GM18909 (cell line): Measurements from ENCODE around the gene SQSTM1.
"Not testable (repeated sequence)": the region's sequence is repeated elsewhere in the genome, so short reads cannot be mapped to it uniquely, and the experiment has no call there.

Experiments used
- ATAC-seq: cut with Tn5 transposase; IDR thresholded peaks from one replicate; pipeline ENCODE4 v1.9.1; 2021; ENCODE audit warnings: mild to moderate bottlenecking; ENCODE audit not compliant: unreplicated experiment, poor library complexity

Gene SQSTM1

DNA sequence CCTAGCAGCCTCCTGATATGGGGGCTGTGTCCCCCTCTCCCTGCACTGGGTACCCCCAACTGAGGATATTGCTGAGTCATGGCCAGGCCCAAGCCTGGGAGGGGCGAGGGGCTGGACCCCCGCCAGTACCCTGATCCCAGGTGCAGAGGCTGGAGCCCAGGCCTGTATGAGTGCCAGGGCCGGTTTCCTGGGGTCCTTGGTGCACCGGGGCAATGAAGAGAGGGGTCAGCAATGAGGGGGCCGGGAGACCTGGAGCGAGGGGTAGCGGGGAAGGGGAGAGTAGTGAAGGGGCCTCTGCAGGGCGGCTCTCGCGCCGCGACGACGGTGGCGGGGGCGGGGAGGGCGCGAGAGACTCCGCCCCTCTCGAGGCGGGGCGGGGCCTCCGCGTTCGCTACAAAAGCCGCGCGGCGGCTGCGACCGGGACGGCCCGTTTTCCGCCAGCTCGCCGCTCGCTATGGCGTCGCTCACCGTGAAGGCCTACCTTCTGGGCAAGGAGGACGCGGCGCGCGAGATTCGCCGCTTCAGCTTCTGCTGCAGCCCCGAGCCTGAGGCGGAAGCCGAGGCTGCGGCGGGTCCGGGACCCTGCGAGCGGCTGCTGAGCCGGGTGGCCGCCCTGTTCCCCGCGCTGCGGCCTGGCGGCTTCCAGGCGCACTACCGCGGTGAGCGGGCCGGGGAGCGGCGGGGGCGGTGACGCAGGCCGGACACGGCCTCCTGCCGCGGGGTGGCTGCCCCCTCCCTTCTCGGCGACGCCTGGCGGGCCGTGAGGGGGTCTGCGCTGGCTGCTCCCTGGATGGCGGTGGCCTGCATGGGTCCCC lies at the start of gene SQSTM1:
TSS of gene SQSTM1 (plus strand) at position 423 of the 815 bp plus-strand sequence. CDS start at position 455, 32 bp downstream.
- peak; percentile 48 for ATAC-seq

DNA sequence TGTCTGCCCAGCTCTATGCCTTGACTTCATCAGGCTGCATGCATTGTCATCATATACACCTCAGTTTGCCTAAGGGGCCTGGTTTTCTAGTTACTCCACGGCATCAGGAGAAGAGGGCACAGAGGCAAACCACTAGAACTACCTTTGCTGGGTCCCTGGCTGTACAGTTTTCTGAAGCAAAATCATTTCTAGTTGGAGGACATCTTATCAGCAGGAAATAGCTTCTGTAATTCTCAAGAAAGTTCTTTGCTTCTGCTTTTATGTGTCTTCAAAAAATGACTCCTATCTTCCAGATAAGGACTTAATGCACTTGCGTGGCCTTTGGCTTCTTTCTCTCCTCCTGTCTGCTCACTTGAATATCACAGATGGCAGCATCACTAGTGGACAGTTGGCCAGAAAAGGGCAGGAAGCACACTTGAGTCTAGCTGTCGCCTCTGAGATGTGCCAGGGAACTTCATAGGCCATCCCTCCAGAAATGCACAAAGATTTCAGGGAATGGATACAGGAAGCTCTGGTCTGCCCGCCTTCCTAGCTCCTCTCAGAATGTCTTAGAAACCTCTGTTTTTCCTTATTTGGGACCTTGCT lies 49.3 kb upstream of the SQSTM1 start:
- ATAC-seq = no peak

DNA sequence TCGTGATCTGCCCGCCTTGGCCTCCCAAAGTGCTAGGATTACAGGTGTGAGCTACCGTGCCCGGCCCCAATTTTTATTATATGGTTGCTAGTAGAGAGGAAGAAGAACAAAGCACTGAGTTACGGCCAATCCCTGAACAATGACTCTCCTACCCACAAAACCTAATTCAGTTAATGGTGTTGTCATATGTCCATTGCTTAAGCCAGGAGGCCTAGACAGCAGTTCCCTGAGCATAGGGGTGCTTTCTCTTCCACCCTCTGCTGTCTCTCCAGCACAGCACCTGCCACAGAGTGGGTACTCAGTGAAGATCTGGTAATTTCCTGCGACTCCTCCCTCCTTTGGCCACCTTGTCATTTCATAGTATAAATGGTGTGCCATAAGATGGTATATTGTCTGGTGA lies 48.4 kb upstream of the SQSTM1 start:
- no peak for ATAC-seq

DNA sequence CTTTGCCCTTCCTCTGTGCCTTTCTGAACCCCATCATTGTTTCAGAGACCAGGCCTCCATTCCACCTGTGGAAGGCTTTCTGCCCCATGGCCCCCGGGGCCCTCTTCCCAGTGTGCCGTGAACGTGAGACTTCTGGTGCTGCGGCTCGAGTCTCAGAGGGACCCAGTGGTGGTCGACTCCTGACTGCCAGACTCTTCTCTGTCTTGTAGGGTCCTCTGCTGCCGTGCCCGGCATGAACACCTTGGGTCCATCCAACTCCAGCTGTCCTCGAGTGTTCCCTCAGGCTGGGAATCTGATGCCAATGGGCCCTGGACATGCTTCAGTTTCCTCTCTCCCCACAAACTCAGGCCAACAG lies 47.0 kb upstream of the SQSTM1 start:
- no peak for ATAC-seq

DNA sequence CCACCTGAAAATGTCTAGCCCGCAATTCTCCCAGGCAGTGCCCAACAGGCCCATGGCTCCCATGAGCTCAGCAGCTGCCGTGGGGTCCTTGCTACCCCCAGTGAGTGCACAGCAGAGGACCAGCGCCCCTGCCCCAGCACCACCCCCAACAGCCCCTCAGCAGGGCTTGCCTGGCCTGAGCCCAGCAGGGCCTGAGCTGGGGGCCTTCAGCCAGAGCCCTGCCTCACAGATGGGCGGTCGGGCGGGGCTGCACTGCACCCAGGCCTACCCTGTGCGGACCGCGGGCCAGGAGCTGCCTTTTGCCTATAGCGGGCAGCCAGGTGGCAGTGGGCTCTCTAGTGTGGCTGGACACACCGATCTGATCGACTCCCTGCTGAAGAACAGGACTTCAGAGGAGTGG lies 46.3 kb upstream of the SQSTM1 start:
- no peak for ATAC-seq

DNA sequence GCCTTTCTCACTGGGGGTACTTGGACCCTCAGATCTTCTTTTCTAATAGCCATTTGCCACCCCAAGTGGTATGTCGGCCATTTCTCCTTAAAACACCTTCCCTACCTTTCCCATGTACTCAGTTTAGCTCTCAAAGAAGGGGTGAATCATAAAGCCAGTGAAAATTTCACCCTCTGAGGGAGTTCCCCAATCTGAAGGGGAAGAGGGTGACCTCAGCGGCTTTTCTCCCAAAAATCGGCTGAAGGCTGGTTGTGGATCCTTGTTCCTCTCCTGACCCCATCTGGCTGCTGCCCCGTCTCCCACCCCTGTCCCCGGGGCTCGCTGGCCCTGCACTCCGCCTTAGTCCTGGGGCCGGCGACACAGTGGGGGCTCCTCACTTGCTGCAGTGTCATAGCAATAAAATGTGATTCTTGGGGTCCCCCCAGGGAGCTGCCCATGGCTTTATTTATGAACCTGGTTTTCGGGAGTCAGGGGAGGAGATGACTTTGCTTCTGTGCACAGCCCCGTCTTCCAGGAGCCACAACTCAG lies 44.2 kb upstream of the SQSTM1 start:
- no peak for ATAC-seq

DNA sequence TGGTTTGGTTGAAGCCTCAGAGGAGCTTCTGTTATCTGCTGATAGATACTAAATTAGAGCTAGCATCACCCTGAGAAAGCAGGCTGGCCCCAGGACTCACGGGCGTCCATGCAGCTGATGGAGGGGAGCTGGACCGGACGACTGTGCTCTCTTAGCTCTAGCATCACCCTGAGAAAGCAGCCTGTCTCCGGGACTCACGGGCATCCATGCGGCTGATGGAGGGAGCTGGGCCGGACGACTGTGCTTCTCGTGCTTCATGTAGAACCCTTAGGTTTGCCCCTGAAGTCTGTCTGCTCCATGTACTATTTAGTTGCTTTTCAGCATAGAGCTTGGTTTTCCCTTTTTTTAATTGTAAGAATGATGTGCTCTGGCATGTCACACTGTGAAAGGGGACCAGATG lies 43.2 kb upstream of the SQSTM1 start:
- no peak for ATAC-seq

DNA sequence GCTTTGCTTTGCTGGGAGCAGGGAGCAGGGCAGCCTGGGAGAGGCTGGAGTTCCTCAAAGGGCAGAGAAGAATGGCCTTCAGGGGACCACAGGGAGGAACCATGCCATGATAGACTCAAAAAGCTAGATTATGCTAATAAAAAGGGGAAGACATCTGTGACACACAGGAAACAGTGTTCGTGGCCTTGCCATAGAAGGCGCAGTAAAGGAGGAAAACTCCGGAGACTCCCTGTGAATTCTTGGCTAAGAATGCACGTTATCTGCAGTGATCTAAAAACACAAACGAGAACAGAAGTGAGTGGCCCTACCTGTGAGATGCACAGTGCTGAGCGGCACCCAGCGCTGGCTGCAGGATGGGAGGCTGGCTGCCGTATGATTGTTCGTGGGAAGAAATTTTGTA lies 42.8 kb upstream of the SQSTM1 start:
- no peak for ATAC-seq

DNA sequence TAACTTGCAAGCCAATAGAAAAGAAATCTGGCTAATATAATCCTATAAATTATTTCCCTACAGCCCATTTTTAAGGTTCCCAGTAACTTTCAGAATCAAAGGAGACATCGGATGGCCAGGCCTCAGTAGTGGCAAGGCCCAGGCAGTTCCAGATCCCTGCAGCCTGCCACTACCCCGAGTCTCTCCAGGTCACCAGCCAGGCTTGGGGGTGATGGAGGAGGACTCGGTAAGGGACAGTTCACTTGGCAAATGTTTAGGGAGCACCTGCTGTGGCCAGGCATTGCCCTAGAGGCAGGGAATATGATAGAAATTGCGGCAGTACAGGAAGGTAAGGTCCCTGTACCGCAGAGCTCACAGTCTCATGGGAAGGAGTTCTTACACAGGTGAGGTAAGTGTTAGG lies 42.1 kb upstream of the SQSTM1 start:
- ATAC-seq = no peak

DNA sequence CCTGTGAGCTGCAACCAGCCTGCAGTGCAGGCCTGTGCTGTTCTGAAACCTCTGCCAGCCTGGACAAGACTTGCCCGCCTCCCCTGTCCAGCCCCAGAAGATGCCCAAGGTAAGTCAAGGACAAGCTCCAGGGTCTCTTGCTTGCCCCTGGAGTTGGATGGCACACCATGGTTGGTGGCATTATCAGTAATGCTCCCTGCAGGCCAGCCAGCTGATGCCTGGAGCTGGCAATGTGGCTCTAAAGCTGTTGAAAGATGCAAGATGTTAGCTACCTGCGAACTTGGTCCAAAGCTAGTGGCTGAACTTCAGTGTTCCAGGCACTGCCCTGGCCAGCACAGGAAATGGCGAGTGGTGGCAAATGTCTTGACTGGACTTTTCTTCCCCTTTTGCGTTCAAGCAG lies 40.9 kb upstream of the SQSTM1 start:
- ATAC-seq = no peak

DNA sequence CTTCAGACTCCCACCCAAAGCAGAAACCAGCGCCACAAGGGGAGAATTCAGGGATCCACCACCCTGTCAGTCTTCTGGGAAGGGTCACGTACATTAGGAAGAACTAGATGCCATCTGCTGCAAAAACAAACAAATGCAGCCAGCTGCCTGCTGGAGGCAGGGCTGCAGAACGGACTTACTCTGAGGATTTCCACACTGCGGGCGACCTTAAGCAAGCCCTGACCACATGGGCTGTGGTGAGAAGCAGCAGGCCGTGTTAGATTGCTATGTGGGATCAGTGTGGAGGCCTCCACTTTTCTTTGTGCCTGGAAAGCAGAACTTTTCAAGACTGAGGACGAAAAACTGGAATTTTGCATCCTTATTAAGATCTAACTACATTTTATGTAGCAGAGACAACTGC lies 40.3 kb upstream of the SQSTM1 start:
- no peak for ATAC-seq

DNA sequence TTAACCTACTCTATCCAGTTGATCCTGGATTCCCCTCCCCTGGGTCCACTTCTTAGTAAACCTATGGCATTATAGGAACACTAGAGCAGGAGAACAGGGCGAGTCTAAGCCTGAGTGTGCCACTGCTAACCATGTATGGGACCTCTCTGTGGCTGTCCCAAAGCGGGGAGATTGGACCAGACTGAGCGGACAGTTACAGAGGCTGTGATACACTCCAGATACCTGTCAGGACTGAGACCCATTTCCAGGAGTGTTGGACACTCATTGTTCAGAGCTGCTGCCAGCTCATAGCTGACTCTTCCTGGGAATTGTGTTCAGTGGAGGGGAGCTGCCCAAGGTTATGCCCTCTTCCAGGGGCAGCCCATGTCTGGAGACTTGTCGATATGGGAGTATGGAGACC lies 38.9 kb upstream of the SQSTM1 start:
- no peak for ATAC-seq

DNA sequence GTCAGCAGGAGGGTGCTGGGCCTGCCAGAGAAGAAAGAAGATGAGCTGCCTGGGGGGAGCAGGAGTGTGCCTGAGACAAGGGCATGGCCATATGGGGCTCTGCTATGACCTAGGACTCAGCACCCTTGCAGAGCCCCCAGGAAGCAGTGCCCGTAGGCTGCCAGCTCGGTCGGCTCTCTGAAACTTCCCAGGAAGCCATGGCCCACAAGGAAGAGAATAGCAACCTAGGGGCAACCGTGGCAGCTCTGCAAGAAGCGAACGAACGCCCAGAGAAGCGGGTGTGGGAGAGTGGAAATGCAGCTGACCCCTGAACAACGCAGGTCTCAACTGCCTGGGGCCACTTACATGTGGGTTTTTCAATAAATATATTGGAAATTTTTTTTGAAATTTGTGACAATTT lies 37.6 kb upstream of the SQSTM1 start:
- ATAC-seq = no peak

DNA sequence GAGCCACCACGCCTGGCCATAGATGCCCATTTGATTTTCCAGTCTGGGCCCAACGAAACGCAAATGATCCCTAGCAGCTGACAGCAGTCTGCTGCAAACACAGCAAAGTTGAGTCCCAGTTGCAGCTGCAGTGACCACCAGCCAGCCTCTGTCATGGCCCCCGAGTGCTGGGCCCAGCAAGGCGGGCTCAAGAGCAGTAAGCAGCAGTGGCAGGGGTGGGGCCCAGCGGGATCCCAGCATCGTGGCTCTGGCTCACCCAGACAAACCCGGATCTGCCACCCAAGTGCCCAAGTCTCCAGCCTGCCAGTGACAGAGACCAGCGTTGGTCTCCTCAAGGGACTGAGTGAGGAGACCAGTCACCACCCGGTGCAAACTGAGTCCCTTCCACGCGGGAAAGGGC lies 33.8 kb upstream of the SQSTM1 start:
- ATAC-seq = no peak

DNA sequence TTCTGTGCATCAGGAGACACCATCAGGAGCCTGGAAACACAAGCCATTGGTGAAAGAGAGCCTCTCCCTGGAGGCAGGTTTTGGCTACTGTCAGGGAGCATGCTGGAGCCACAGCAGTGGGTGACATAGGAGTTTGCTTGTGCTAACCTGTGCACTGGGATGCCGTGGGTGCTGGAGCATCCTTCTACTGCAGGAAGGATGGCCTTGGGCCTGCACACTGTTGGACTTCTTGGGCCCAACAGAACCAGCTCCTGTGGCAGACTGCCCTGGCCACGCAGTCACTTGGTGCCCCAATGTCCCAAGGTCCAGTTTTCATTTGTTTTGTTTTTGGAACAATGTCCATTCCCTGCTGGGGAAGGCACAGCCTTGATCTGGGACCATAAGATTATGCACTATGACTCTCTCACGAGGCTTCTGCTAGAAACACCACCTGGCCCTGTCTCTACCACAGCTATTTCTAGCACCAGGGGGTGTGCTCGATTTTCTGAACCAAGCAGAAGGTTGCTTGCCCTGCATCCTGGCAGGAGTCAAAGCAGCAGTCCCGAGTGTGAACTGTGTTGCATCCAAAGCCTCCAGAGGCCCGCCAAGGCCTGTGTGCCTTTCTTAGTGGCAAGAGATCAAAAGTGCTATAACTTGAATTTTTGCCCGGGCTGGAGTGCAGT lies 32.4 kb upstream of the SQSTM1 start:
- no peak for ATAC-seq

DNA sequence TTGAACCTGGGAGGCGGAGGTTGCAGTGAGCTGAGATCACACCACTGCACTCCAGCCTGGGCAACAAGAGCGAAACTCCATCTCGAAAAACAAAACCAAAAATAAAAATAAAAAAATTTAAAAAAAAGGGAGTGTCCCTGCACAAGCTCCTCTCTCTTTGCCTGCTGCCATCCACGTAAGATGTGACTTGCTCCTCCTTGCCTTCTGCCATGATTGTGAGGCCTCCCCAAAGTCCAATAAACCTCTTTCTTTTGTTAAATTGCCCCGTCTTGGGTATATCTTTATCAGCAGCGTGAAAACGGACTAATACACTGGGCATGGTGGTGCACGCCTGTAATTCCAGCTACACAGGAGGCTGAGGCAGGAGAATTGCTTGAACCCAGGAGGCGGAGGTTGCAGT lies 31.4 kb upstream of the SQSTM1 start:
- ATAC-seq = not testable (repeated sequence)

DNA sequence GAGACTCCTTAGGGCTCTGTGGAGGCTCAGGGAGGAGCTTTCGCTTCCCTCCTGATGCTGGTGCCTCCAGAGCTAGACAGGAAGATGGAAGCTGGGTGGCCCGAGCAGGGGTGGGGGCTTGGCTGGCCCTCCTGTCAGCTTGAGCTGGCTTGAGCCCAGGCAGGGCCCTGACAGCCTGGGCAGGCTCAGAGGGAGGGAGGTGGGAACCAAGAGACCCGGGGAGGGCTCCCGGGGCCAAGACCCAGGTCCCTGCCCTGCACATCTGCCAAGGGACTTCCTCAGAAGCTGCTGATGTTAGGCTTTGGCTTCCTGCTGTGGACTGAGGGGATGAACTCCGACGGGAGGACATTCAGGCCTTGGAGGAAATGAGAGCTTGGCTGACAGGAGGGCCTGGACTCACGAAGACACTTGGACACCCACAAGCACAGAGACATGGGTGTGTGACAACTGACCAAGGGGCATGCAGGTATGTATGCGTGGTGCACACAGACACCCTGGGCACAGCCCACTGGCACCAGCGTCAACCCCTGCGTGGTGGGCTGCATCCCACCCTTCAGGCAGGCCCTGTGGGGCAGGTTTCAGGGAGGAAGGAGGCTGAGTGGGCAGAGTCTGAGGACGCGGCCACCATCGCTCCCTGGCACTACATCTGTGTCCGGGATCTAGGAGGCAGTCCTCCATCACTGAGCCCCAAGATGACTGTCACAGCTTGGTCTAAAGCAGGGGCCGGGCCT lies 28.7 kb upstream of the SQSTM1 start:
- ATAC-seq = no peak

DNA sequence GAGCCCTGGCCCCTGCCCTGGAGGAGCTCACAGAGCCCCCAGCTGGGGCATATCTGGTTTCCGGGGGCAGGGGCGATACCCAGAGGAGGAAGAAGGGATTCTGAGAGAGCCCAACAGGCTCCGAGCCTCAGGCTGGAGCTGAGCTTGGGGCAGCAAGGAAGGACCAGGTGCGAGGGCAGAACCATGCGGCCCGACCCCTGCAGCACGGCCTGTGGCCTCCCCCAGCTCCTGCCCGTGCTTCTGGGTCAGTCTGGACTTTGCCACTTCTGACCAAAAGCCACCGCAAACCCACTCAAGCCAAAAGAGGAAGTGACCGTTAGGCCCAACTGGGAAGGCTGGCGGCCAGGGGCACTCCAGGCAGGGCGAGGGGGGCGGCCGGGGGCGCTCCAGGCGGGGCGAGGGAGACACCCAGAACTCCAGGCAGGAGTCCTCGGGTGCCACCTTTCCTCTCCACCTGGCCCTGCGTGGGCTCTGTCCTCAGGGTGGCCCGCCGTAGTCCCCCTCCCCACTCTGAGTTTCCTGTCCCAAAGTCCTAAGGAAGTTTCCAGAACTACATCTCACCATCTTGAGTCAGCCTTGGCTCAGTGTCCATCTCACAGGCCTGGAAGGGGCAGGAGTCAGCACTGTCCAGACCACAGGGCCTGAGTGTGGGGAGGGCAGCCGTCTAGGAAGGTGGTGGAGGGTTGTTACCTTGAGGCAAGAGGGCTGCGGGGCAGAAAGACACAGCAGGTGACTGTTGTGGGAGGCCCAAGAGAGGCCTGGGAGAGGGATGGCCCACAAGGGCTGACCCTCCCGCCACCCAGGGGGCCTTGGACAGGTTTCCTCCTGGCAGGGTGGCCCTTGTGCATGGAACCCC lies 27.9 kb upstream of the SQSTM1 start:
- no peak for ATAC-seq

DNA sequence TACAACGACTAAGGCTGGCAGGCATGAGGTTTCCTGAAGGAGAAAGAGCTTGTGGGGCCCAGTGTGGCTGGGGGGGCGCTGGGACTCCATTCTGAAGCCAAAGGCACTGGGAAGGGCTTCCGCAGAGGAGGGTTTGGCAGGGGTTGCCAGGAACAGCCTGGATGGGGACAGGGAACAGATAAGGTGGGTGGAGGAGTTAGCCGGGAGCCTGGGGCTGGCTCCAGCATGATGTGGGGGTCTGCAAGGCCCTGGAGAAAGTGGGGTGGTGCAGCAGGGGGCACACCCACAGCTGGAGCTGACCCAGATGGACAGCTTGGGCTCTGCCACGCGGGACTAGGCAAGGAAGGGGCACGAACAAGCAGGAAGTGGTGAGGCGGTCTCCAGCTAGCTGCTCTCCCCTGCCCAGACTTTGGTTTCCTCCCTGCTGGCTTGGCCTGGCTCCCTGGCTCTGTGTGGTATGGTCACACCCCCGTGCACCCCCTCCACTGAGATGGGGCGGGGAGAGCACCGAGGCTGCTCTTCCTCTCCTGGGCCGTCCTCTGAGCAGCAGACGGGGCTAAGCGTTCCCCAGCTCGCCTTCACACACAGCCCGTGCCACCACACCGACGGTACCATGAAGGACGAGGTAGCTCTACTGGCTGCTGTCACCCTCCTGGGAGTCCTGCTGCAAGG lies 27.1 kb upstream of the SQSTM1 start, which contains the start of gene LTC4S:
TSS of gene LTC4S (plus strand) at position 519 of the 672 bp plus-strand sequence. CDS start at position 614, 95 bp downstream.
- peak; percentile 30 for ATAC-seq
